ENCODE measurements around the gene FAT1. TPM values are rescaled to one million over a fixed set of nuclear protein-coding genes. Genes with fewer than 3 reads are reported as not detected.

FAT1 gene
- polyA plus RNA-seq, 1 experiment, result 489 TPM

DNA sequence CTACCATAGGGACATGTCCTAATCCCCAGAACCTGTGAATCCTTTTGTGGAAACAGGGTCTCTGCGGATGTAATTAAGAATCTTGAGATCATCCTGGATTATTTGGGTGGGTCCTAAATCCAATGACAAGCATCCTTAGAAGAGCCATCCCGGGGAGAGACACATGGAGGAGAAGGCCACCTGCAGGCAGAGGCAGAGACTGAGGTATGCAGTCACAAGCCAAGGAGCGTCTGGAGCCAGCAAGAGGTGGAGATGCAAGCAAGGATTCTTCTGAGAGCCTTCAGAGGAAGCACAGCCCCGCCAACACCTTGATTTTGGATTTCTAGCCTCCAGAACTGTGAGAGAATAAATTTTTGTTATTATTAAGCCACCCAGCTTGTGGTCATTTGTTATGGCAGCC is 13.8 kb upstream of the FAT1 start:
- CTCF ChIA-PET, result no interaction called here
- TF ChIP-seq, protein P1, sequence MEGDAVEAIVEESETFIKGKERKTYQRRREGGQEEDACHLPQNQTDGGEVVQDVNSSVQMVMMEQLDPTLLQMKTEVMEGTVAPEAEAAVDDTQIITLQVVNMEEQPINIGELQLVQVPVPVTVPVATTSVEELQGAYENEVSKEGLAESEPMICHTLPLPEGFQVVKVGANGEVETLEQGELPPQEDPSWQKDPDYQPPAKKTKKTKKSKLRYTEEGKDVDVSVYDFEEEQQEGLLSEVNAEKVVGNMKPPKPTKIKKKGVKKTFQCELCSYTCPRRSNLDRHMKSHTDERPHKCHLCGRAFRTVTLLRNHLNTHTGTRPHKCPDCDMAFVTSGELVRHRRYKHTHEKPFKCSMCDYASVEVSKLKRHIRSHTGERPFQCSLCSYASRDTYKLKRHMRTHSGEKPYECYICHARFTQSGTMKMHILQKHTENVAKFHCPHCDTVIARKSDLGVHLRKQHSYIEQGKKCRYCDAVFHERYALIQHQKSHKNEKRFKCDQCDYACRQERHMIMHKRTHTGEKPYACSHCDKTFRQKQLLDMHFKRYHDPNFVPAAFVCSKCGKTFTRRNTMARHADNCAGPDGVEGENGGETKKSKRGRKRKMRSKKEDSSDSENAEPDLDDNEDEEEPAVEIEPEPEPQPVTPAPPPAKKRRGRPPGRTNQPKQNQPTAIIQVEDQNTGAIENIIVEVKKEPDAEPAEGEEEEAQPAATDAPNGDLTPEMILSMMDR (IDR thresholded peaks at IDR 0.05; ENCODE audit: insufficient read depth, low read depth, low read length), result no peak

DNA sequence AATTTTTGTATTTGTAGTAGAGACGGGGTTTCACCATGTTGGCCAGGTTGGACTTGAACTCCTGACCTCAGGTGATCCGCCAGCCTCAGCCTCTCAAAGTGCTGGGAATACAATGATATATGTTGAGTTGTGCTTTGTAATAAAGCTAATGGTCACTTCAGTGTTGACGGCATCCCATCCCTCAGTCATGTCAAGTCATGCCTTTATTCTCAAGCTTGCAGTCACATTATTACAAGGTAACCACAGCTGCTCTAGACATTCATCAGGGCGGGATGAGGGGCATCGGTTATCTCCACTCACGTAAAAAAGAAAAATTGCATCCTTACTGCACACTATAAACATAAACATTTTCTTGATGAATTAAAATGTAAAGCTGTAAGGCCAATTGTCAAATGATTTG is 12.8 kb upstream of the FAT1 start:
- ChIA-PET POLR2A (no interaction called here), CTCF (interaction anchor here (1.0 kb wide), 1 partner anchor 9 kb away, joined by 3 read pairs; no protein-coding TSS in a partner anchor)
- Histone ChIP-seq H3K36me3 (ENCODE audit: control insufficient read depth, insufficient read depth, low read length) (no peaks in the 10 kb centered on the region), H3K4me3 (ENCODE audit: low read depth, low read length) (no peak overlapping the region), H3K27me3 (ENCODE audit: control insufficient read depth, insufficient read depth, low read length) (no peaks in the 10 kb centered on the region)
- DNase-seq (ENCODE audit: low read depth), result no peak
- TF ChIP-seq, protein P1 (IDR thresholded peaks at IDR 0.05; ENCODE audit: insufficient read depth, low read depth, low read length), result no peak

More for the DNA sequence above, 13.8 kb upstream of the FAT1 start:
- Histone ChIP-seq H3K4me3 (ENCODE audit: low read depth, low read length) (no peak overlapping the region), H3K27me3 (ENCODE audit: control insufficient read depth, insufficient read depth, low read length) (no peaks in the 10 kb centered on the region), H3K36me3 (ENCODE audit: control insufficient read depth, insufficient read depth, low read length) (no peaks in the 10 kb centered on the region)
- POLR2A ChIA-PET, result no interaction called here
- DNase-seq (ENCODE audit: low read depth), result no peak

DNA sequence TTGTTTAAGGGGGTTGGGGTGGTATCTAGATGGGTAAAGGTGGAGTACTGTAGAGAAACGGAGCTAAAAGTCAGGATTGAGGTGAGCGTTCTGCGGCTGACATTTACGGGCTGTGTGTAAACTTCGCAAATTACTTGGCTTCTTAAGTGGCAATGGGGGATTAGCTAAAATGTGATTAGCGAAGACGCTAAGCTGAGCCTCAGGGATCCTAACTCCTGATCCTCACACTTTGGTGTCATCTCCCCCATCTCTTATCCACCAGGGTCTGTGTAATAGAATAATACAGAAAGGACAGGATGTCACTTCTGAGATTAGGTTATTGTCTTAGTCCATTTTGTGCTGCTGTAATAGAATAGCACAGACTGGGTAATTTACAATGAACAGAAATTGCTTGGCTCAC is 10.6 kb upstream of the FAT1 start:
- ChIA-PET CTCF (no interaction called here), POLR2A (no interaction called here)
- no peak for DNase-seq (ENCODE audit: low read depth)
- H3K4me3 ChIP-seq (ENCODE audit: low read depth, low read length), result no peak overlapping the region
- H3K36me3 ChIP-seq (ENCODE audit: control insufficient read depth, insufficient read depth, low read length), result no peaks in the 10 kb centered on the region
- H3K27me3 ChIP-seq (ENCODE audit: control insufficient read depth, insufficient read depth, low read length), result no peaks in the 10 kb centered on the region
- TF ChIP-seq, protein P1 (IDR thresholded peaks at IDR 0.05; ENCODE audit: insufficient read depth, low read depth, low read length), result no peak

DNA sequence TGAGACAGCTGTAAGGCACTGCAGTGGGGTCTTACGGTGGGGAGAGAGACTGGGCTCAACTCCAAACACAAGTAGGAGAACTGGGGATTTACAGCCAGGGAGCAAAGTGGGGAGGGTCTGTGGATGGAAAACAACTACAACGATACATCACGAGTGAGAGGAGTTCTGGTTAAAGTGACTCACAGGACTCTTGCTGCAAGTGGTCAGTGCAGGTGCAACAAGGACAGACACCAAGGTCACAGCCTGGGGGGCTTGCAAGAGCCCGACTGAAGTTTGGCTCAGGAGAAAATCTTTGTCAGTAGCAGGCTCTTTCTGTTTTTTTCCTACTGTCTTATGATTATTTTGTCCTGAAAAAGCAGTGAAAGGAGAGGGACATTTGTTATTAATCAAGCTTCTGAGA is 10.1 kb upstream of the FAT1 start:
- TF ChIP-seq, protein P1 (IDR thresholded peaks at IDR 0.05; ENCODE audit: insufficient read depth, low read depth, low read length), result no peak
- Histone ChIP-seq H3K4me3 (ENCODE audit: low read depth, low read length) (no peak overlapping the region), H3K27me3 (ENCODE audit: control insufficient read depth, insufficient read depth, low read length) (no peaks in the 10 kb centered on the region), H3K36me3 (ENCODE audit: control insufficient read depth, insufficient read depth, low read length) (no peaks in the 10 kb centered on the region)
- DNase-seq (ENCODE audit: low read depth), result no peak
- CTCF ChIA-PET, result no interaction called here
- POLR2A ChIA-PET, result no interaction called here

DNA sequence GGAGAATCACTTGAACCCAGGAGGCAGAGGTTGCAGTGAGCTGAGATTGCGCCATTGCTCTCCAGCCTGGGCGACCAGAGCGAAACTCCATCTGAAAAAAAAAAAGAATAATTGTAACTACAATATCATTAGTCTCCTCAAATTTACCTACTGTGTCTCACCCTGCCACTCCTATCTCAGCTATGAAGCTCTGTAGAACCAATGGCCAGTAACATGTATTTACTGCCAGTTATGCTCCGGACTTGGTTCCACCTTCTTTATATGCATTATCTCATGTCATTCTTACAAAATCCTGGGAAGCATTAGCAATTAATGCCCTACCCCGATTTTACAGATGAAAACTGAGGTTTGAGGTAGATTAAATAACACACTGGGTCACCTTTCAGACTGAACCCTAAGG is 7.0 kb upstream of the FAT1 start:
- Histone ChIP-seq H3K4me3 (ENCODE audit: low read depth, low read length) (no peak overlapping the region), H3K36me3 (ENCODE audit: control insufficient read depth, insufficient read depth, low read length) (no peaks in the 10 kb centered on the region), H3K27me3 (ENCODE audit: control insufficient read depth, insufficient read depth, low read length) (no peaks in the 10 kb centered on the region)
- TF ChIP-seq, protein P1 (IDR thresholded peaks at IDR 0.05; ENCODE audit: insufficient read depth, low read depth, low read length), result no peak
- ChIA-PET CTCF (interaction anchor here (0.9 kb wide), 1 partner anchor 157 kb away, joined by 3 read pairs; no protein-coding TSS in a partner anchor), POLR2A (no interaction called here)
- DNase-seq (ENCODE audit: low read depth), result no peak

Measured in BJ (cell line).